Fibroblast of the conjunctiva (primary cell): ENCODE results near the gene AGRN.
"Not testable (repeated sequence)": the region's sequence is repeated elsewhere in the genome, so short reads cannot be mapped to it uniquely, and the experiment has no call there.

Source experiments
- DNase-seq: peaks from one replicate; pipeline ENCODE4 v3.0.0-alpha.2; 2010; ENCODE audit warnings: low read depth

Gene AGRN

DNA sequence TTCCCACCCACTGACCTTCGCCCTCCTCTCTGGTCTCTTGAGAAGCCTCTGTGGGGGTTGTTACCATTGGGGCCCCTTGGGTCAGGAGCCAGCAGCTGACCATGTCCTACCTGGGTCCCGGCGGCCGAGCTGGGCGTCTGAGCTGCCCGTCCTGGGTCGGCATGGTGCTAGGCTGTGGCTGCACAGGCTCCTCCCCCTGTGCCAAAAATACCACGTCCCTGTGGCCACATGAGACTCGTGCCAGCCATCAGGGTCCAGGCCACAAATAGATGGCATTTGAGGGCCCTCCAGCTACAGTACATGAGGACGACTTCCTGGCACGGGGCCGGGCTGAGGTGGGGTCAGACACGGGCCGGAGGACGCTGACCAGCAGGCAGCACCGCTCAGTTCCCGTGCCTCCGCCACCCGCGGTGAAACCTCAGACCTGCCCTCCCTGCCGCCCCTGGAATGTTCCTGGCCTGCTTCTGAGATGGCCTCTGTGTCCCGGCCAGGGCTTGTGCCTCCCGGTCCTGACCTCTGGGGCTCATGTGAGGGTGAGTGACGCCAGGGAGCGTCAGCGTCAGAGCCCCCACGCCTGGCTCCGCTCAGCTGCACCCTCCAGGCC is 37.9 kb upstream of the AGRN start, which contains the start of gene PERM1:
Gene PERM1 (minus strand): TSS at position 139 of the 604 bp plus-strand sequence. CDS start 1,064 bp downstream, outside the sequence.
- no peak for DNase-seq

DNA sequence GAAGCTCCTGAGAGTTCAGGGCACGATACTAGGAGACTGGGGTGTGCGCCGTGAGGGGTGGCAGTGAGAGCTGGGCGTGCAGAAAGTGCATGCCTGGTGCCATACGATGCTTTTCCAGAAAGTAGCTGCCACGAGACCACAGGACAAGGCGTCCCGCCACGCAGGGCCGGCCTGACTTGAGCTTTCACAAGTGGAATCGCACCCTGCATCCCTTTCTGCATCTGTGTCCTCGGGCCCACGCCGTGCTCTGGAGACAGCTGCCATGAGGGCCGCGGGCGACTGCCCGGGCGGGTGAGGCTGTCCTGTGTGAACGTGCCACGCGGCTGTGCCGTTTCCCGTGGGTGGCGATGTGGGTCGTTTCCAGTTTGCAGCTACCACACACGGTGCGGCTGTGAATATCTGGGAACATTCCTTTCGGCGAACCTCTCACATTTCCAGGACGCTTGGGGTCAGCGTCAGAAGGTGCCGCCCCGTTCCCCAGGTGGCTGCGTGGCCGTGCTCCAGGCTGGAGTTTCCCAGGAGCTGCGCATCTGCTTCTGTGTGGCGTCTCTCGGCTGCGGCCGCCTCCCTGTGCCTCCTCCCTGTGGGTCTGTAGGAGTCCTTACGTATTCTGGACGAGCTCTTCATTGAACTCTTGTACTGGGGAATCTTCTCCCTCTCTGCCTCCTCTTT is 37.0 kb upstream of the AGRN start:
- DNase-seq, result no peak

DNA sequence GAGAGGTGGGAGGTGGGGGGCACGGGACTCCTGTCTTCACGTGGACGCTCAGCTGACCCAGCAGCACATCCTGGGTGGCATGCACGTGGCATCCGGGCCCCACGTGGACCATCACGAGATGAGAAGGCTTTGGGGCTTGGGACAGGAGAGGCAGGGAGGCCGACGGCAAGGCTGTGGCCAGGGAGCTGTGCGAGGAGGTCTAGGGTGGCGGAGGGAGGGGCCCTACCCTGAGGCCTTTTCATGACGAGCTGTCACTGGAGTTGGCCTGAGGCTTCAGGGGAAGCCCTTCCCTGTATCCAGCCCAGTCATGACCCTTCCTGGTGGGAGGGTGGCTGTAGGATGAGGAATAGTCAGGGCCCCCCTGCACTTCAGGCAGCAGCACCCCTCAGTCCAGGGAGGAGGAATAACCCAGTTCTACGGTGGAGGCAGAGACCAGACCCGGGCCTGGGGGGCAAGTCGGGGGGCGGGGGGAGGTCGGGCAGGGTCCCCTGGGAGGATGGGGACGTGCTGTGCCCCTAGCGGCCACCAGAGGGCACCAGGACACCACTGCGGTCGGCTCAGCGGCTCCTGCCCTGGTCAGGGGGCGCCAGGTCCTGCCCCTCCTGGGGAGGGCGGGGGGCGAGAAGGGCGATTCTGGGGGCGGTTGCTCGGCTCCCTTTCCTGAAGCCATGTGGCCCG is 36.0 kb upstream of the AGRN start:
- DNase-seq, result no peak

DNA sequence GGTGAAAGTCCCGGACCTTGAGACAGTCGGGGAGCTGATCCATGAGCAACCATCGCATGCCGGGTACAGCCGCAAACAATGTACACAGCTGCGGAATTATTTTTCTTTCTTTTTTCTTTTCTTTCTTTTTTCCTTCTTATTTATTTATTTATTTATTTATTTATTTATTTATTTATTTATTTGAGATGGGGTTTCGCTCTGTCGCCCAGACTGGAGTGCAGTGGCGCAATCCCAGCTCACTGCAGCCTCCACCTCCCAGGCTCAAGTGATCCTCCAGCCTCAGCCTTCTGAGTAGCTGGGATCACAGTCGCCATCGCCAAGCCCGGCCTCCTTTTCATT is 35.5 kb upstream of the AGRN start:
- no peak for DNase-seq

DNA sequence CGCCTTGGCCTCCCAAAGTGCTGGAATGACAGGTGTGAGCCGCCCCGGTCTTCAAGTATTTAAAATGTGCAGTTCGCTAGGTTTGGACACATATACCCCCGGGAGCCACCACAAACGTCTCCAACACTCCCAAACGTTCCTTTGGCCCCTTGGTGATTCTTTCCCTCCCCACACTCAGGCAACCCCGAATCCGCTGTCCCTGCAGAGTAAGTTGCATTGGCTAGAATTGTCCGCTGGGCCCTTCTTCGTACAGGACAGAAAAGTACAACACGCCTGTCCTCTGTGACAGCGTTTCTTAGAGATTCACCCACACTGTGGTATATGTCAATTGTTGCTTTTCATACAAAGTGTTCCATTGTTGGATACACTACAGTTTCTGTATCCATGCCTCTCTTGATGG is 34.8 kb upstream of the AGRN start:
- no peak for DNase-seq

DNA sequence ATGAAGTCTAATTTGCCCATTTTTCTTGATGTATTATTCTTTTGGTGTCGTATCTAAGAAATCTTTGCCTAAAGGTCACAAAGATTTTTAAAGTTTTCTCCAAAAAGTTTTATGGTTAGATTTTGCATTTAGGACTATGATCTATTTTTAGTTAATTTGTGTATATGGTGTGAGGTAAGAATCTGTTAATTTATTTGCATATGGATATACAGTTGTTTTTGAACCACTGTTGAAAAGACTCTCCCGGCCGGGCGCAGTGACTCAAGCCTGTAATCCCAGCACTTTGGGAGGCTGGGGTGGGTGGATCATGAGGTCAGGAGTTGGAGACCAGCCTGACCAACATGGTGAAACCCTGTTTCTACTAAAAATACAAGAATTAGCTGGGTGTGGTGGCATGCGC is 31.9 kb upstream of the AGRN start:
- not testable (repeated sequence) for DNase-seq

DNA sequence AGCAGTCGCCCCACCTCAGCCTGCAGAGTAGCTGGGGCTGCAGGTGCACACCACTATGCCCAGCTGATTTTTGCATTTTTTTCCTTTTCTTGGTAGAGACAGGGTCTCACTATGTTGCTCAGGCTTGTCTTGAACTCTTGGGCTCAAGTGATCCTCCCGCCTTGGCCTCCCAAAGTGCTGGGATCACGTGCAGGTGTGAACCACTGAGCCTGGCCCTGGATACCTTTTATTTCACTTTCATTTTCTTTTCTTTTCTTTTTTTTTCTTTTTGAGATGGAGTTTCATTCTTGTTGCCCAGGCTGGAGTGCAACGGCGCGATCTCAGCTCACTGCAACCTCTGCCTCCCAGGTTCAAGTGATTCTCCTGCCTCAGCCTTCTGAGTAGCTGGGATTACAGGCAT is 28.6 kb upstream of the AGRN start:
- not testable (repeated sequence) for DNase-seq

DNA sequence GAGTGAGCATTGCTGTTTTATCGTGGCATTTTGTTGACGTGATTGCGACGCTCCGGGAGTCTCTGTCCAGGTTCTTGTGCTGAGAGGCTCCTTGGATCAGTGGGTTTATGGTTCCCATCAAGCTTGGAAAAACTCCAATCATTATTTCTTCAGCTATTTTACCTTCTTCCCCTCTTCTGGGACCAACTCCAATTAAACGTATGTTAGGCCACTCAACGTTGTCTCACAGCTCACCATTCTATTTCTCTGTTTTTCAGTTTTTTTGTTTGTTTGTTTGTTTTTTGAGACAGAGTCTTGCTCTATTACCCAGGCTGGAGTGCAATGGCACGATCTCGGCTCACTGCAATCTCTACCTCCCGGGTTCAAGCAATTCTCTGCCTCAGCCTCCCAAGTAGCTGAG is 28.0 kb upstream of the AGRN start:
- no peak for DNase-seq

DNA sequence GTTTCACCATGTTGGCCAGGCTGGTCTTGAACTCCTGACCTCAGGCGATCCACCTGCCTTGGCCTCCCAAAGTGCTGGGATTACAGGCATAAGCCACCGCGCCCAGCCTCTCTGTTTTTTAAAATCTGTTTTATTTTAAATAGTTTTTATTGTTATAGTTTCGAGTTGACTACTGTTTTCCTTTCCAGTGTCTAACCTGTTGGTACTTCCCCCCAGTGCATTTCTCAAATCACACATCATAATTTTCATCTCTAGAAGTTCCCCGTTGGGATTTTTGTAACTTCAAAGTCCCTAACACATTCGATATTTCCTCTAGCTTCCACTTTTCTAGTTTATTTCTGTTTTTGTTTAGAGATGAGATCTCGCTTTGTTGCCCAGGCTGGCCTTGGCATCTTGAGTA is 27.6 kb upstream of the AGRN start:
- DNase-seq, result no peak

DNA sequence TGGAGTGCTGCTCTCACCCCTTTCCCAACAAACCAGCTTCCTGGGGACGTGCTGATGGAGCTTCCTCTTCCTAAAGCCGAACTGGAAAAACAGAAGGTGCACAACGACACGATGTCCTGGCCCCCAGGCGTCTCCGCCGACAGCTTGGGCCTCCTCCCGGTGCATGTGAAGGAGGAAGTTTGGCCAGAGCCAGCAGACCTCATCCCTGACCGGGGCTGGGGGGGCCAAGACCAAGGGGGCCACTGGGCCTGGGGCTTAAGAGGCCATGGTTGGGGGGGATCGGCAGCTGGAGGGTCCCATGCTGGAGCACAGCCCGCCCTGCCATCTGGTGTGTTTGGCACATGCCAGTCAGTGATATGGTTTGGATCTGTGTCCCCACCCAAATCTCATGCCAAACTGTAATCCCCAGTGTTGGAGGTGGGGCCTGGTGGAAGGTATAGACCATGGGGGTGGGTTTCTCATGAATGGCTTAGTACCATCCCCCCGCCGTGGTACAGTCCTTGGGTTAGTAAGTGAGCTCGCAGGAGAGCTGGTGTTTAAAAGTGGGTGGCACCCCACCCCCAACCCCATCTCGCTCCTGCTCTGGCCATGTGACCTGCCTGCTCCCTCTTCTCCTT is 26.4 kb upstream of the AGRN start:
- no peak for DNase-seq

DNA sequence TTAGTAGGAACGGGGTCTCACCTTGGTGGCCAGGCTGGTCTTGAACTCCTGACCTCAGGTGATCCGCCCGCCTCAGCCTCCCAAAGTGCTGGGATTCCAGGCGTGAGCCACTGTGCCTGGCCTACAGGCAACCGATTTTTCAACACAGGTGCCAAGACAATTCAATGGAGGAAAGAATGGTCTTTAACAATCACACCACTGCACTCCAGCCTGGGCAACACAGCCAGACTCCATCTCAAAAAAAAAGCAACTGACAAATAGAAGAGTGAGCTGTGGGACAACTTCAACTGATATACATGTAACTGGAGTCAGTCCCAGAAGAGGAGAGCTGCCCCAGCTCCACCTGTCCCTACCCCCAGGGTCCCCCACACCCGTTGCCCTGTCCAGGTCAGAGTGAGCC is 25.4 kb upstream of the AGRN start:
- DNase-seq, result not testable (repeated sequence)

DNA sequence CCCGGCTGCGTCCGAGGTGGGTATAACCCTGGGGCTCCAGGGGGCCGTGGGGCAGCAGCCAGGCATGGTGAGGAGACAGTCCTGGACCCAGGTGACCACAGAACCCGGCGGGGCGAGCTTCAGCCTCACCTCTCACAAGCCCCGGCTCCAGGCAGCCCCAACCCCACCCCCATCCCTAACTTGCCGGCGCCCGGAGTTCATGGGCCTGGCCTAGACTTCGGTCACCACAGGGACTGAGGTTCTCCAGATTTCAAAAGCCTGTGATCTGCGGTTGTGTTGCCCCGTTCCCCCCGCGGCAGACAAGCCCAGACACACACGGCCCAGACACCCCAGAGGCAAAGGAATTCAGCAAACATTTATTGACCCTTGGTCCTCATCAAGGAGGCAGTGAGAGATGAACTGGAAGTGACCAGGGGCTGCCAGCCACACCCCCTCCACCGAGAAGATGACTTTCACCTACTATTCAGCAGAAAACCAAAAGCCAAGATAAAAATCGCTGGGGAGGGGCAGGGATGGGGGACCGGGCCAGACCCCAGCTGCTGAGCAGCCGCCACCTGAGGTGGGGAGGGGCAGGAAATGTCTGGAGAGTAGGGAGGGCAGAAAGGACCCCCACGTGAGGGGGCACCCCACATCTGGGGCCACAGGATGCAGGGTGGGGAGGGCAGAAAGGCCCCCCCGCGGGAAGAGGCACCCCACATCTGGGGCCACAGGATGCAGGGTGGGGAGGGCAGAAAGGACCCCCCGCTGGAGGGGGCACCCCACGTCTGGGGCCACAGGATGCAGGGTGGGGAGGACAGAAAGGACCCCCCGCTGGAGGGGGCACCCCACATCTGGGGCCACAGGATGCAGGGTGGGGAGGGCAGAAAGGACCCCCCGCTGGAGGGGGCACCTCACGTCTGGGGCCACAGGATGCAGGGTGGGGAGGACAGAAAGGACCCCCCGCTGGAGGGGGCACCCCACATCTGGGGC is 24.0 kb upstream of the AGRN start:
- no peak for DNase-seq

DNA sequence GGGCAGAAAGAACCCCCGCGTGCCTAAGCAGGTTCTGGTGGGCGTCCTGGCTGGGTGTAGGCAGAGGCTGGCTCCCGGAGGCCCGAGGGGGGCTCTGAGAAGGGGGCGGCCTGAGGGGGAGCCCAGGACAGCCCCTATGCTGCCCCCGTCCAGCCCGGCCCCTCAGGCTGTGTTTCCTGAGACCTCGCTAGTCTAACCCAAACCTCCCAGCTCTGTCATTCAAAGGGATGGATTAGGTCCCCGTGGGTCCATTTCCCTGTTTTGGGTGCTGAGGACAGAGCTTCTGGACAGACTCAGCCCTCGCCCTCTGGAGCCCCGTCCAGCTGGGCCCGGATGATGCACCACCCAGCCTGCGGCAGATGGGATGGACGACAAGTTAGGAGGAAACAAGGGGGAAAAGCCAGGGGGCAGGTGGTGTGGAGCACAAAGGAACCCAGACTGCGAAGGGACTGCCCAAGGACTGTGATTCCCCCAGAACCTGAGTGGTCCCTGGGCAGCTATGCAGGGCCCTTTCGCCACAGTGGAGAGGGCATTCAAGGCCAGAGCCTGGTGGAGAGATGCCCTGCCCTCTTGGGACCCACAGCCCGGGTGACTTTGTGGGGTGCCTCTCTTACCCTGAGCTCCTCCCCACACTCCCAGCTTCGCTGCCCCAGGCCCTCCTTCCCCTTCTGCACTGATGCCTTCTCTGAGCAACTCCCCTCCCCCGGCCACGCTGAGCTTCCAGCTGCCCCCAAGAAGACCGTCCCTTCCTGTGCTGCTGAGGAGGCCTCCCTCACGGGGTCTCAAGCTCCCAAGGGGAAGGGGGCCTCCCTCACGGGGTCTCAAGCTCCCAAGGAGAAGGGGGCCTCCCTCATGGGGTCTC is 22.8 kb upstream of the AGRN start:
- no peak for DNase-seq

DNA sequence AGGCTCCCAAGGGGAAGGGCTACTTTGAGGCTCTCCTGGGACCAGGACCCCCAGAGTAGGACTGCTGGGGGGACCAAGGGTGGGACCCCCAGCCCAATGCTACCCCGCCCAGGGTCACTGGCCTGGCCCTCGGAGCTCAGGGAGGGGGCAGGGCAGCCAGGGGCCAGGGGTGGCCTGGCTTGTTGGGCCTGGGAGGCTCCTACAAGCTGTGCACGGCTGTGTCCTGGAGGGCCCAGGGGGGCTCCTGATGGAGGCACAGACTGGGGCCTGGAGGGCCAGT is 22.3 kb upstream of the AGRN start:
- no peak for DNase-seq

DNA sequence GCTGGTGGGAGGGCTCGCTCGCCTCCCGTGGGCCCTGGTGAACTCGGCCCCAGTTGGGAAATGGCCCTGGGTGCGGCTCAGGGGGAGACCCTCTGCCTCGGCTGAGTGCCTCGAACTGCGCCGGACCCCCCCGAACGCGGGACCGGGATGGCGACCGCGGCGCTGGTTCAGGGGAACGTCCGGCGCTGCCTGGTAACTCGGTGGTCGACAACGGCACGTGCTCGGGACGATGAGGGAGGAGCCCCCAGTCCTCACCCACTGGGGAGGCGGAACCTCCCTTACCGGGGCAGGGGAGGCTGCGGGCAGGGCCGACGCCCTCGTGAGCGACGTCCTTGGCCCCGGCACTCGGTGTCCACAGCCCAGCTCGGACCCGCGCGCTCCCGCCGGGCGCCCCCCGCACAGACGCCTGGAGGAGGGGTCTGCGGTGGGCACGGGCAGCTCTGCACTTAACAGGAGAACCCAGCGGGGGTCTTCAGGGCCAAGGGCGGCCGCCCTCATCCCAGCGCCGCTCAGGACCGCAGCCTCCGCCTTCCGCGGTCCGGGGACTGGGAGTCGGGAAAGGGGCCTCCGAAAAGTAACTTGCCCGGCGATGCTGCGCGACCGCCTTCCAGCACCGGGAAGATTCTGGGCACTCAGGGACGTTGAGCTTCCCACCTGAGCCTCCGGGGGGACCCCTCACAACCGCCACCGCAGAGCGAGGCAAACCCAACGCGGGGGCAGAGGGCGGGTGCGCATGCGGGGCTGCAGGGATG is 21.8 kb upstream of the AGRN start:
- no peak for DNase-seq

DNA sequence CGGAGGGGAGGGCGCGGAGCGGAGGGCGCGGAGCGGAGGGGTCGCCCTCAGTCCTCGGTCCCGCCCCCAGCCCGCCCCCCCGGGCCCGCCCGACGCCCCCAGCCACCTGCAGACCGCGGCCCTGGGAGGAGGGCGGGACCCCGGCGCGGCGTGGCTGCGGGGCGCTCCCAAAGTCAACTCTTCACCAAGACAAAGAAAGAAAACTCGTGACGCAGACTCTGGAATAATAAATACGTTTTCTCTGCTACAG is 21.2 kb upstream of the AGRN start:
- no peak for DNase-seq

DNA sequence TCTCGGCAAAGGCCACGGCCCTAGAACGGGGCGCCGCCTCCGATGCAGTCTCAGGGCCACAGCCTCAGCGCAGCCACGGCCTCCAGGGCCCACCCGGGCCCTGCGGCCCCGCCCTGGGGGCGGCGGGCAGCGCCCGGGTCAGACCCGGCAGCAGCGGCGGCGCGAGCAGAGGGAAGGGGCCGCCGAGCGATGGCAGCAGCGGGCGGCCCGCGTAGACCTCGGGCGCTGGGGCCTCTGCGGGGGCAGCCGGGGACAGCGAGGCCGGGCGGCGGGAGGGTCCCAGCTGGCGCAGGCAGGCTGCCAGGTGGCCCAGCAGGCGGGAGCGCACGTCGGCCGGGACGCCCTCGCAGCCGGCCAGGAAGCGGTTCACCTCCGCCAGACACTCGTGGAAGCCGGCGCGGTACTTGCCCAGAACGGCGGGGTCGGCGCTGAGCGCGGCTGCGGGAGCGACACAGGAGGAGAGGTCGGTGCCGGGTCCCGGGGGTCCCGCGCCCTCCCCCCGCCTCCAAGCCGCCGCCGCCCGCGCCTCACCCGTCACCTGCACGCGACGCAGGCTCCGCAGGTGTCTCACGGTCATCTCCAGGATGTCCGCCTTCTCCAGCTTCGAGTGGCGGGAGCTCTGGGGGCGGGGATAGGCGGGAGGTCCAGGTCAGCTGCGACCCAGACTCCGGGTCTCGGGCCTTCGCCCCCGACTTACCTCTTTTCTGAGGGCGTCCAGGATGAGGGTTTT is 20.8 kb upstream of the AGRN start:
- DNase-seq, result no peak

DNA sequence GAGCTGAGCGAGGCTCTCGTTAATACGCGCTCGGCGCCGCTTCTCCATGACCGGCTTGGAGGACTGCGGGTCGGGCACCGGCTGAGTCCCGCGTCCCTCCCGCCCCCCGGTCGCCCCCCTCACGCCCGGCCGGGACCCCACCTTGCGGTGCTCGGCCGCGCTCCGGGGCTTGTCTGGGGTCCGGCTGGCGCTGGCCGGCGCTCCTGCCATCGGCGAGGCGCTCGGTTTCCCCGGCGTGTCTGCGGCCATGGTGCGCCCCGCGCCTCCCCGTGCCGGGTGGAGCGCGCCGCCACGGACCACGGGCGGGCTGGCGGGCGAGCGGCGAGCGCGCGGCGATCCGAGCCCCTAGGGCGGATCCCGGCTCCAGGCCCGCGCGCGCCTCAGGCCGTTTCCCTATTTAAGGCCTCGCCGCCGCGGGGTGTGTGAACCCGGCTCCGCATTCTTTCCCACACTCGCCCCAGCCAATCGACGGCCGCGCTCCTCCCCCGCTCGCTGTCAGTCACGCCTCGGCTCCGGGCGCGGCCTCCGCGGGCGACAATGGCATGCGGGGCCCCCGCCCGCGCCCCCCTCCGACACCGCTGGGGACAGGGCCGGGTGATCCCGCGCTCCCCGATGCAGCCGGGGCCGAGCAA is 20.1 kb upstream of the AGRN start, which contains the start of gene HES4:
Gene HES4 (minus strand): TSS at position 373 of the 632 bp plus-strand sequence. CDS start 124 bp downstream, at position 249.
- peak; percentile 27 for DNase-seq

DNA sequence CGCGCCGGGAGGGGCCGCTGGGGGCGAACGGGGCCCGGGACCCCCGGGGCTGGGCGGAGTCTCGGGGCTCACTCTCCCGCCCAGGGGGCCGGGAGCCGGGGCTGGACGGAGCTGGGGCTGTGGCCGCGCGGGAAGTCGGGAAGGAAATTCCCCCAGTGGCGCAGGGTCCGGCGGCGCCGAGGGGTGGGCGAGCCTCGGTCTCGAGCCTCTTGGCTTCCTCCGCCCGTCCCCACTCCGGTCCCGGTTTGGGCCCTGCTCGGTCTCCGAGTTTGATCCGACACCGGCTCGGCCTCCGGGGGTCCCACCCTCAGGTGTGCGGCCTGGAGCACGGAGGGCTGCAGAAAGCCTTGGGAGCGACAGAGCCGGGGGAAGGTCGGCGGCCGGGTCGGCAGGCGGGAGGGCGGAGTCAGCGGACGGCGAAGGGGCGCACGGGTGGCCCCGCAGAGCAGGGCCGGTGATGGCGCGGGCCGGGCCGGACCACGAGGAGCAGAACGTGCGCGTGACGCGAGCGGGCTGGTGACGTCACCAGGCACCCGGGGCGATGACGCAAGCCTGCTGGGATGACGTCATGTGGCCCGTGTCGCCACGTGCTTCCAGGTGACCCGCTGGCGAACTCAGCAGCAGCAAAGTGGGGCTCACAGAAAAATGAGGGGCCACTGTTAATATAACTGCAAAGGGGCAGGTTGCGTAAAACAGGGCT is 19.4 kb upstream of the AGRN start:
- DNase-seq, result no peak
